Activated naive CD8-positive, alpha-beta T cell treated with anti-CD3 and anti-CD28 coated beads, Interleukin-2, amount 10 ng/mL, durations not matched to agents 7 days and 5 days (primary cell): Measurements from ENCODE around the gene CCL26. TPM values are rescaled to one million over a fixed set of nuclear protein-coding genes. Genes with fewer than 3 reads are reported as not detected.
"Not testable (repeated sequence)": the region's sequence is repeated elsewhere in the genome, so short reads cannot be mapped to it uniquely, and the experiment has no call there.

Experiments
- ATAC-seq: fragments of 150-1000 bp; cut with Tn5 transposase; one replicate; pipeline ENCODE4 v1.10.0; 2021; ENCODE audit warnings: low read depth, moderate library complexity
- POLR2A ChIA-PET: fragments of 350-600 bp; sonication (Branson Sonifier 250); formaldehyde crosslinking; loops from one replicate; lab custom pipeline; 2021; ENCODE audit warnings: antibody characterized with exemption; lab: Charles Lee
- DNase-seq: peaks from one replicate; pipeline ENCODE4 v3.0.0; 2021
- H3K27ac Mint-ChIP-seq: one replicate; pipeline ENCODE4 v1.8.0; 2022; ENCODE audit warnings: mild to moderate bottlenecking, mixed read lengths
- H3K27me3 Mint-ChIP-seq: one replicate; pipeline ENCODE4 v1.8.0; 2022; ENCODE audit warnings: mild to moderate bottlenecking, moderate library complexity, mixed read lengths
- H3K36me3 Mint-ChIP-seq: one replicate; pipeline ENCODE4 v1.8.0; 2021; ENCODE audit warnings: mild to moderate bottlenecking, mixed read lengths
- H3K4me1 Mint-ChIP-seq: one replicate; pipeline ENCODE4 v1.8.0; 2021; ENCODE audit warnings: mixed read lengths
- H3K4me3 Mint-ChIP-seq: one replicate; pipeline ENCODE4 v1.8.0; 2022; ENCODE audit warnings: mild to moderate bottlenecking, moderate library complexity, mixed read lengths
- H3K9me3 Mint-ChIP-seq: one replicate; pipeline ENCODE4 v1.8.0; 2021; ENCODE audit warnings: mixed read lengths
- total RNA-seq, 2 experiments: library from RNA; stranded (reverse); gene quantifications; one replicate each; pipeline ENCODE4 v1.2.3, GENCODE V29; 2021

Gene CCL26
- total RNA-seq, 2 experiments from 2014 or later = not detected

DNA sequence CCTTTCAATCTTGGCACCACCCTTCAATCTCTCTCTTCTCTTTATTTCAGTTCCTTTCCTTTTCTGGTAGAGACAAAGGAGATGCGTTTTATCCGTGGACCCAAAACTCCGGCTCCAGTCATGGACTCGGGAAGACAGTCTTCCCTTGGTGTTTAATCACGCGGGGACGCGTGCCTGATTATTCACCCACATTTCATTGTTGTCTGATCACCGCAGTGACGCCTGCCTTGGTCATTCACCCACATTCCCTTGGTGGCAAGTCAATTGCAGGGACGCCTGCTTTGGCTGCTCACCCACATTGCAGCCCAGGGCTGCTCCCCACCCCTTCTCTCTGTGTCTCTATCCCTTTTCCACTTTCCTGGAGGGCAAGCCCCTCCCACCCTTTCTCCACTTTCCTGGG is 7.5 kb upstream of the CCL26 start:
- H3K4me3 Mint-ChIP-seq, H3K4me1 Mint-ChIP-seq, ATAC-seq, H3K9me3 Mint-ChIP-seq, DNase-seq, POLR2A ChIA-PET, H3K27ac Mint-ChIP-seq, H3K36me3 Mint-ChIP-seq: not testable (repeated sequence)
- H3K27me3 Mint-ChIP-seq = peaks cover 14% of the 10 kb centered on the region

DNA sequence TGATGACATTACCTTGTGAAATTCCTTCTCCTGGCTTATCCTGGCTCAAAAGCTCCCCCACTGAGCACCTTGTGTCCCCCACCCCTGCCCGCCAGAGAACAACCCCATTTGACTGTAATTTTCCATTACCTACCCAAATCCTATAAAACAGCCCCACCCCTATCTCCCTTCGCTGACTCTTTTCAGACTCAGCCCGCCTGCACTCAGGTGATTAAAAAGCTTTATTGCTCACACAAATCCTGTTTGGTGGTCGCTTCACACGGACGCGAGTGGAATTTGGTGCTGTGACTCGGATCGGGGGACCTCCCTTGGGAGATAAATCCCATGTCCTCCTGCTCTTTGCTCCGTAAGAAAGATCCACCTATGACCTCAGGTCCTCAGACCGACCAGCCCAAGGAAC is 7.0 kb upstream of the CCL26 start:
- H3K36me3 Mint-ChIP-seq, DNase-seq, POLR2A ChIA-PET, H3K9me3 Mint-ChIP-seq, H3K27ac Mint-ChIP-seq, H3K4me3 Mint-ChIP-seq, ATAC-seq, H3K4me1 Mint-ChIP-seq: not testable (repeated sequence)
- H3K27me3 Mint-ChIP-seq = peaks cover 14% of the 10 kb centered on the region

DNA sequence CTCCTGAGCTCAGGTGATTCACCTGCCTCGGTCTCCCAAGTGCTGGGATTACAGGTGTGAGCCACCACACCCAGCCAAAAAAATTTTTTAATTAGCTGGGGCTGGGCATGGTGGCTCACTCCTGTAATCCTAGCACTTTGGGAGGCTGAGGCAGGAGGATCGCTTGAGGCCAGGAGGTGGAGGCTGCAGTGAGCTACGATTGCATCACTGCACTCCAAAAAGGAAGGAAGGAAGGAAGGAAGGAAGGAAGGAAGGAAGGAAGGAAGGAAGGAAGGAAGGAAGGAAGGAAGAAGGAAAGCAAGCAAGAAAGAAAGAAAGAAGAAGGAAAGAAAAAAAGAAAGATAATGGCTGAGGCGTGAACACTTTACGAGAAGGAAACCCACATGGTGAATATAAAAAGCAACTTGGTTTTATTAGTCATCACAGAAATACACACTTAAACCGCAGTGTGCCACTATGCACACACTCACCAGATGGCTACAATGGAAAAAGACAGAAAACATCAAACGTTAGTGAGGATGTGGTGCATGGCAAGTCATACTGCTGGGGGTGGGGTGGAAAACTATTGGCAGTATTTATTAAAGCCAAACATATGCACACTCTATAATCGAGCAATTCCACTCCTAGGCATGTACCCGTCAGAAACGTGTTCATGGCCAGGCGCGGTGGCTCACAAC is 4.4 kb upstream of the CCL26 start:
- peaks cover 9% of the 10 kb centered on the region for H3K27me3 Mint-ChIP-seq
- H3K4me1 Mint-ChIP-seq = peaks cover 9% of the 10 kb centered on the region
- ATAC-seq (peak; percentile 73), DNase-seq (no peak)
- H3K4me3 Mint-ChIP-seq = peak overlapping the region; percentile 7
- peak overlapping the region; percentile 66 for H3K27ac Mint-ChIP-seq
- H3K36me3 Mint-ChIP-seq = no peaks in the 10 kb centered on the region
- H3K9me3 Mint-ChIP-seq = no peaks in the 10 kb centered on the region
- POLR2A ChIA-PET = interaction anchor here (0.7 kb wide), 1 partner anchor 20 kb away, joined by 6 read pairs; no protein-coding TSS in a partner anchor

DNA sequence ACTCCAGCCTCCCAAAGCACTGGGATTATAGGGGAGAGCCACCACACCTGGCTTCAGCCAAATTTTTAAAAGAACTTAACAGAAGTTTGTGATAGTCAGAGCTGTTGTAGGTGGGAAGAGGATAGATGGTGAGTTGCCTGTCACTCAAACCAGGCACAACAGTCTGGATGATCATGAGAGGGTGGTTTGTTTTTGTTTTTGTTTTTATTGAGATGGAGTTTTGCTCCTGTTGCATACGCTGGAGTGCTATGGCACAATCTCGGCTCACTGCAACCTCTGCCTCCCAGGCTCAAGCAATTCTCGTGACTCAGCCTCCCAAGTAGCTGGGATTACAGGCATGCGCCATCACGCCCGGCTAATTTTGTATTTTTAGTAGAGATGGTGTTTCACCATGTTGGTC is 1.9 kb upstream of the CCL26 start:
- H3K27ac Mint-ChIP-seq, H3K27me3 Mint-ChIP-seq, POLR2A ChIA-PET, H3K9me3 Mint-ChIP-seq, H3K4me1 Mint-ChIP-seq, H3K4me3 Mint-ChIP-seq, ATAC-seq, DNase-seq, H3K36me3 Mint-ChIP-seq: not testable (repeated sequence)

DNA sequence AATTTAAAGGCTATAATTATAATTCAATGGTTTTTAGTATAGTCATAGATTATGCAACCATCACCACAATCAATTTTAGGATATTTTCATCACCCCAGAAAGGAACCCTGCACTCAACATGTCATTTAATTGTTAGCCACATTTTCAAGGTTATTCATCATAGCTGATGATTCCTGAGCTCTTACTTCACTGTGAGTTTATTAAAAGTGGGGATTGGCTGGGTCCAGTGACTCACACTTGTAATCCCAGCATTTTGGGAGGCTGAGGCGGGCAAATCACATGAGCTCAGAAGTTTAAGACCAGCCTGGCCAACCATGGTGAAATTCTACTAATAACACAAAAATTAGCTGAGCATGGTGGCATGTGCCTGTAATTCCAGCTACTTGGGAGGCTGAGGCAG is 787 bp downstream of the CCL26 start:
- POLR2A ChIA-PET = no interaction called here
- Mint-ChIP-seq H3K27ac (no peak overlapping the region), H3K4me3 (no peak overlapping the region), H3K36me3 (no peaks in the 10 kb centered on the region), H3K27me3 (no peaks in the 10 kb centered on the region), H3K4me1 (peaks cover 3% of the 10 kb centered on the region), H3K9me3 (no peaks in the 10 kb centered on the region)
- DNase-seq = no peak
- ATAC-seq = no peak

DNA sequence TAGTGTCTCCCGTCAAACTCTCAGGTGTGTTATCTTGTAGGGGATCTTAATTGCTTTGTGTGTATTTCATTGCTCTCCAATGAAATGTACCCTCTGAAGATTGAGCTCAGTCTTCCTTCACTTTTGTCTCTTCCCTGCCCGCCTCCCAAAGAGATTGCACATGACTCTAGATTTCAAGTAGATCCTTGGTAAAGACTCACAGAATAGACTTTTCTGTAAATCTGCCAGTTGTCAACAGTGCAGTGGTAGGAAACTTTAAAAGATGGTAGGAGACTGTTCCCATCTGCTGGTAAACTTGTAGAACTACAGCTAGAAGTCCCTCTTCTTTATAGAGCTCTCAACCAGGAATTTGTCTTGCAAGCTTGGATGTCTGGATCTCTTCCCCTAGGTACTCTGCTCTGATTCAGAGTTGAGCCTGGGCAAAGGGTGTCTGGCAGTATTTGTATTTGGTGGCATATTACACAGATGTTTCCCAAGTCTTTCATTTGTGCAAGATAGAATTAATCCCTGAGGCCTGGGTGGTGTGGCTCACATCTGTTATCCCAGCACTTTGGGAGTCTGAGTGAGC is 9.6 kb downstream of the CCL26 start:
- peak; percentile 68 for ATAC-seq
- no peaks in the 10 kb centered on the region for H3K36me3 Mint-ChIP-seq
- no peak overlapping the region for H3K4me3 Mint-ChIP-seq
- POLR2A ChIA-PET = interaction anchor here (0.6 kb wide), 1 partner anchor 213 kb away, joined by 6 read pairs; no protein-coding TSS in a partner anchor
- H3K27me3 Mint-ChIP-seq = no peaks in the 10 kb centered on the region
- peaks cover 5% of the 10 kb centered on the region for H3K4me1 Mint-ChIP-seq
- no peaks in the 10 kb centered on the region for H3K9me3 Mint-ChIP-seq
- H3K27ac Mint-ChIP-seq = no peak overlapping the region
- DNase-seq = no peak

DNA sequence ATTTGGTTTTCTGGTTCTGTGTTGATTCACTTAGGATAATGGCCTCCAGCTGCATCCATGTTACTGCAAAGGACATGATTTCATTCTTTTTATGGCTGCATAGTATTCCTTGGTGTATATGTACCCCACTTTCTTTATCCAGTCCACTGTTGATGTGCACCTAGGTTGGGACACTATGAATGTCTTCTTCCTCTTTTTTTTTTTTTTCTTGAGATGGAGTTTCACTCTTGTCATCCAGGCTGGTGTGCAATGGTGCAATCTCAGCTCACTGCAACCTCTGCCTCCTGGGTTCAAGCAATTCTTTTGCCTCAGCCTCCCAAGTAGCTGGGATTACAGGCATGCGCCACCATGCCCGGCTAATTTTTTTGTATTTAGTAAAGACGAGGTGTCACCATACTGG is 10.2 kb downstream of the CCL26 start:
- POLR2A ChIA-PET, H3K27ac Mint-ChIP-seq: not testable (repeated sequence)

DNA sequence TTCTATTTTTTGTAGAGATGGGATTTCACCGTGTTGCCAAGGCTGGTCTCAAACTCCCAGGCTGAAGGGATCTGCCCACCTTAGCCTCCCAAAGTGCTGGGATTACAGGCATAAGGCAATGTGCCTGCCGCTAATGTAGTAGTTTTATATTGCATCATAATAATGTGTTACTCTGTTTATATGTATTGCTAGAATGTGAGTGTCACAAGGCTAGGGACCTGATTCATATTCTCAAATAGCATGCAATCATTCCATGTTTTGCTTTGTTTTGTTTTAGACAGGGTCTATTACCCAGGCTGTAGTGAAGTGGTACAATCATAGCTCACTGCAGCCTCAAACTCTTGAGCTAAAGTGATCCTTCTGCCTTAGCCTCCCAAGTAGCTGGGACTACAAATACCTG is 13.5 kb downstream of the CCL26 start:
- no peak overlapping the region for H3K27ac Mint-ChIP-seq
- no peak for DNase-seq
- H3K27me3 Mint-ChIP-seq = no peaks in the 10 kb centered on the region
- no peaks in the 10 kb centered on the region for H3K36me3 Mint-ChIP-seq
- no peak overlapping the region for H3K4me3 Mint-ChIP-seq
- POLR2A ChIA-PET = interaction anchor here (0.6 kb wide), 1 partner anchor 18 kb away, joined by 4 read pairs; no protein-coding TSS in a partner anchor
- H3K9me3 Mint-ChIP-seq = no peaks in the 10 kb centered on the region
- ATAC-seq = no peak
- H3K4me1 Mint-ChIP-seq = peaks cover 5% of the 10 kb centered on the region

More for the DNA sequence above, 10.2 kb downstream of the CCL26 start:
- not testable (repeated sequence) for H3K4me1 Mint-ChIP-seq, ATAC-seq, H3K4me3 Mint-ChIP-seq, H3K27me3 Mint-ChIP-seq, DNase-seq, H3K9me3 Mint-ChIP-seq, H3K36me3 Mint-ChIP-seq

DNA sequence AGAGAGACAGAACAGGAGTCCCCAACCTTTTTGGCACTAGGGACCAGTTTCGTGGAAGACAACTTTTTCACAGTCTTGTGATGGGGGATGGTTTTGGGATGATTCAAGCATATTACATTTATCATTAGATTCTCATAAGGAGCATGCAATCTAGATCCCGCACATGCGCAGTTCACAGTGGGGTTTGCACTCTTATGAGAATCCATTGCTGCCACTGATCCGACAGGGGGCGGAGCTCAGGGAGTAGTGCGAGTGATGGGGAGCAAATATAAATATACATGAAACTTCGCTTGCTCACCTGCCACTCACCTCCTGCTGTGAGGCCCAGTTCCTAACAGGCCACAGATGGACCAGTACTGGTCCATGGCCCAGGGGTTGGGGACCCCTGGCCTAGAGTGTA is 14.2 kb downstream of the CCL26 start:
- no peaks in the 10 kb centered on the region for H3K9me3 Mint-ChIP-seq
- ATAC-seq (no peak), DNase-seq (no peak)
- no peaks in the 10 kb centered on the region for H3K27me3 Mint-ChIP-seq
- no peak overlapping the region for H3K27ac Mint-ChIP-seq
- H3K4me3 Mint-ChIP-seq = no peak overlapping the region
- POLR2A ChIA-PET = no interaction called here
- H3K36me3 Mint-ChIP-seq = no peaks in the 10 kb centered on the region
- peaks cover 5% of the 10 kb centered on the region for H3K4me1 Mint-ChIP-seq

DNA sequence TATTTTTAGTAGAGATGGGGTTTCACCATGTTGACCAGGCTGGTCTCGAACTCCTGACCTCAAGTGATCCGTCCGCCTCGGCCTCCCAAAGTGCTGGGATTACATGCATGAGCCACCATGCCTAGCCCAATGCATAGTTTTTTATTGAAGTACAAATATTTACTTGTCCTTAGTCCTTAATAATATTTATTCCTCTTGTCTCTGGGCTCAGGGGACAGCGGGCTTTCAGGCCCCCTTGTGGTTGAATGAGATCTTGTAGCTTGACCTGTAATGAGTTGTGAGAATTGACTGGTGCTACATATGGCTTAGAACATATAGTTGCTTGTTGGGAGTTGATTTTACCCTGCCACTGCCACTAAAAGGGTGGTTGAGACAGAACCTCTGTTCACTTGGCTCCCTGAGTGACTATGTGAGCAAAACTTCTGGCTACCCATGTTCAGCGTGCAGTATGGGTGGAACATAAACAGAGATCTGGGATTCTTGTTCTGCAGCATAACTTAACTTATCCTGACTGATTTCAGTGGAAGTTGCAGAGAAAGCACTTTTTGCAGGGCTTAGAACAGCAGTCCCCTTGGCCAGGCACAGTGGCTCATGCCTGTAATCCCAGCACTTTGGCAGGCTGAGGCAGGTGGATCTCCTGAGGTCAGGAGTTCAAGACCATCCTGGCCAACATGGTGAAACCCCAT is 14.9 kb downstream of the CCL26 start:
- Mint-ChIP-seq H3K9me3 (no peaks in the 10 kb centered on the region), H3K4me1 (peaks cover under 1% of the 10 kb centered on the region), H3K27me3 (no peaks in the 10 kb centered on the region), H3K36me3 (no peaks in the 10 kb centered on the region), H3K27ac (no peak overlapping the region), H3K4me3 (no peak overlapping the region)
- no peak for ATAC-seq
- POLR2A ChIA-PET = interaction anchor here (0.6 kb wide), 1 partner anchor 109 kb away, joined by 3 read pairs; no protein-coding TSS in a partner anchor
- no peak for DNase-seq

DNA sequence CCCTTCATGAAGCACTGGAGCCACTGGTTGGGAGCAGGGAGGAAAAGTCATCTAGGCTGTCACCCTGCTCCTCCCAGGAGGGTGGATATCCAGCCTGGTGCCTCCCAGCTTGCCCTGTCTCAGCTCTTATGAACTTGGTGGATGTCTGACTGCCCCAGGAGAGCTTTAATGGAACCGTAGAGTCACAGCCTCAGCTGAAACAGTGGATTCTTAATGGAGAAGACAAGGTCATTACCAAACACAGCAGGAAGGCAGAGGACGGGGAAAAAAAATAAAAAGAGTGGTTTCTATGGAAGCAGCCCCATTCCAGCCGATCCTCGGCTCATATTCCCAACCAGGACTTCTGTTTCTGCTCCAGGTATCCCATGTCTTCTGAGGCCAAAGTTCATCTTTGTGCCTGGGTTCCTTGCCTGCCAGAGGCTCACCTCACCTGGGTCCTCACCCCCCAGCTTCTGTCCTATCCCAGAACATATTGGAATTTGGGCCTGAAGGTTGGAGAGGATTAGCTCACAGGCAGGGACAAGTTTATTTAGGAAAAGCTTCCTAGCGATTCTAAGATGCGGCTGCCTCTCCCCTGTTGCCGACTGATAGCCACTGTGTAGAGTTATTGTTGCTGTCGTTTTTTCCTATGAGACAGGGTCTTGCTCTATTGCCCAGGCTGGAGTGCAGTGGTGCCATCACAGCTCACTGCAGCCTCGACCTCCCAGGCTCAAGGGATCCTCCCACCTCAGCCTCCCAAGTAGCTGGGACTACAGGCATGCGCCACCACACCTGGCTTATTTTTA is 15.6 kb downstream of the CCL26 start:
- Mint-ChIP-seq H3K9me3 (no peaks in the 10 kb centered on the region), H3K27me3 (no peaks in the 10 kb centered on the region), H3K4me1 (no peaks in the 10 kb centered on the region), H3K4me3 (no peak overlapping the region), H3K36me3 (no peaks in the 10 kb centered on the region), H3K27ac (no peak overlapping the region)
- POLR2A ChIA-PET = interaction anchor here (0.6 kb wide), 1 partner anchor 110 kb away, joined by 3 read pairs; no protein-coding TSS in a partner anchor
- ATAC-seq (no peak), DNase-seq (no peak)

DNA sequence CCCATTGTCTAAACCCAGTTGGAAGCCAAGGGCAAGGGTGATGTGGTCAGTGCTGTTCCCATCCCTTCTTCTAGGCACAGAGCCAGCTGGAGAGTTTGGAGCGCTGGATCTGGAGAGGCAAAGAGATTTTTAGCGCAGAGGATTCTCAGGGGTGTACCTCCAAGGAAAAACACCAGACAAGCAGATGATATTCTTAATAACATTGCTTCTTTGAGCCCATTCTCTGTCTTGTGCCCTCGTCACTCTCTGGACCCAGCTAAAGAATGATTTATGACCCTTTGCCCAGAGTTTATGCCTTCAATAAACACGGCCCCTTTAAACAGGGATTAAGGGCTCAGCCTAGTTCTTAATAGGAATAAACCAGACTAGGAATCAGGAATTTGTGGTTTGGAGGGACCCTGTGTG is 28.6 kb downstream of the CCL26 start:
- ATAC-seq (no peak), DNase-seq (no peak)
- peaks cover 7% of the 10 kb centered on the region for H3K4me1 Mint-ChIP-seq
- POLR2A ChIA-PET = no interaction called here
- no peaks in the 10 kb centered on the region for H3K9me3 Mint-ChIP-seq
- peaks cover 15% of the 10 kb centered on the region for H3K27me3 Mint-ChIP-seq
- no peaks in the 10 kb centered on the region for H3K36me3 Mint-ChIP-seq
- H3K27ac Mint-ChIP-seq = no peak overlapping the region
- H3K4me3 Mint-ChIP-seq = no peak overlapping the region

DNA sequence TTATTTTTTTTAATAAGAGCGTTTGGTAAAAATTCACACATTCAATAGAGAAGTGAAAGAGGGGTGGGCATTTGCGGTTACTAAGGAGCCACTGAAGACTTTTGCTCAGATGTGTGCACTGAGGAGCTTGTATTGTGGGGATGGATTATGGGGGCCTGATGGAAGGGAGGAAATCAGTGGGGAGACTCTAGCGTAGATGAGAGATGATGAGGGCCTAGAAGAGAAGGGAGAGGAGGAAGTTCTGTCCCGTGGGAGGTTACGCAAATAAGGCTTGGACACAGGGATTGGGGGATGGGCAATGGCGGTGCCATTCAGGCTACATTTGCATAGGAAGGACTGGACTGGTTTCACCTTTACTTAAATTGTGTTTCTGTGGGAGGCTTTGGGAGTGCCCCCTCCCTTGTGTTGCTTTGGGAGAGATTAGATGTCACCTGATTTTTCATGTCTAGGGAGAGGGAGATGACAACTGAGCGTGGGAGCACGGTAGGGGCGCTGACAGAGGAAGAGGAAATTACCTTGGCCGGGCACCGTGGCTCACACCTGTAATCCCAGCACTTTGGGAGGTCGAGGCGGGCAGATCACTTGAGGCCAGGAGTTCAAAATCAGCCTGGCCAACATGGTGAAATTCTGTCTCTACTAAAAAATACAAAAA is 31.0 kb downstream of the CCL26 start:
- H3K4me1 Mint-ChIP-seq = peaks cover 12% of the 10 kb centered on the region
- DNase-seq = no peak
- H3K4me3 Mint-ChIP-seq = no peak overlapping the region
- no peaks in the 10 kb centered on the region for H3K36me3 Mint-ChIP-seq
- no peak overlapping the region for H3K27ac Mint-ChIP-seq
- no peaks in the 10 kb centered on the region for H3K9me3 Mint-ChIP-seq
- POLR2A ChIA-PET = interaction anchor here (0.7 kb wide), 1 partner anchor 156 kb away, joined by 3 read pairs; no protein-coding TSS in a partner anchor
- no peak for ATAC-seq
- peaks cover 32% of the 10 kb centered on the region for H3K27me3 Mint-ChIP-seq
